ENCODE data around the gene IGSF21.

Gene IGSF21

DNA sequence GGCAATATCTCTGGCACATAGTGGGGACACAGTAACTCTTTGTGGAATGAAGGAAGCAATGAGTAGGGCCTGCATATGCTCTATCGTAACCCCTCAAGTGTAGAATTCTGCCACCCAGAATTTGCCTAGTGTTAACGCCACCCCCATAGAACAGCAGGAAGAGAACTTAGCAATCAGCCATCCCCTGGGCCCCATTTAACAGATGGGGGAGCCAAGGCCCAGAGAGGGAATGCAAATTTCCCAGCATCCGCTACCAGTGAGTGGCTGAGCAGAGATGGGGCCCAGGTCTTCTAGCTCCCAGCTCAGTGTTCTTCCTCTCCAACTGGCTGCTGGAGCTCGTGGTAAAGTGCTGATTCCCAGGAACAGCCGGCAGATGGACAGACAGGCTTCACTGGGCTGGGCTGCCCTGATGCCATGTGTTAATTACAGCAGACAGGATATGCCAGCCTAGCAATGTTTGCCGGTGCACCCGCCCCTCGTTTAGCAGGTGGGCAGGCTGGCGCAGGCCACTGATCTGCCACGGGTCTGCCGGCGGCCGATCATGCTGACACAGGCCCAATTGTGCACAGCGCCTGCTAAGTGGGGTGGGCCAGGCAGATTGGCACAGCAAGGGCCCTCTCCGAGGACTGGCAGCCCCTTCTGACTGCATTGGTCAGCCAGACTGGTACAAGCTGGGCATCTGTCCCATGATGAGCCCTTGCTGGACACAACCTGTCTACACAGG lies 171.9 kb downstream of the IGSF21 start:
- DNase-seq, result no peak

- no peak for DNase-seq
Observed at GRCh38 chr1:18280956-18281355, 173.4 kb downstream of the IGSF21 start.

GRCh38 chr1:18282851-18283600 lies 175.4 kb downstream of the IGSF21 start:
- no peak for DNase-seq

GRCh38 chr1:18283601-18284385 lies 176.2 kb downstream of the IGSF21 start:
- DNase-seq, result no peak

DNA sequence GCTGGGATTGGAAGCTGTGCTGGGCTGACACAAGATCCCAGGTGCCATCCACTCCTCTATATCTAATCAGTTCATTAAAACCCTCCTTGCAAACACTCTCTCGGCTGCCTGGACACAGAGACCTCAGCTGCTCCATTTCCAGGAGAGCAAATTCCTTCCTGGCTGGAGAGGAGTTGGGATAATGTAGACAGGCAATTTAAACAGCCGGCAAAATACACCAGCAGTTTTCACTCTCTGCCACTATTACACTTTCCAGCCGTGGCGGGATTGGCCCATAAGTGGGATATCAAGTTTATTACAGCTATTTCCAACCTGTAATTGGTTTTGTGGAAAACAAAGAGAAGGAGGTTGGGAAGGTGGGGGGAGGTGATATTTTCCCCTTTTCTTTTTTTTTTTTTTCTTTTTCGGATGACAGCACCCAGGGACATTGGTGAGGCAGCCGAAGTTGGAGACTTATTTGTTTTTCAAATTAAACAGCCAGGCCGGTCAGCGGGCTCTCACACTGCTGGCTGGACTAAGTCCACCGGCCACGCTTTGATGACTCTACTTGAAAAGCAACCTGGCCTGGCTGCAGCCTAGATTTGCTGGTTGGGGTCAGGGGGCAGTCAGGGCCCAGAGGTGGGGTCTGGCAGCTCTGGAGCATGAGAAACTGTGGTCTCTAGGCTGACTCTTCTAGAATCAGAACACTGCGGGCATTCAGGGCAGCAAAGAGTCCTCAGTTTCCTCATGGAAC lies 177.4 kb downstream of the IGSF21 start:
- DNase-seq, result no peak

DNA sequence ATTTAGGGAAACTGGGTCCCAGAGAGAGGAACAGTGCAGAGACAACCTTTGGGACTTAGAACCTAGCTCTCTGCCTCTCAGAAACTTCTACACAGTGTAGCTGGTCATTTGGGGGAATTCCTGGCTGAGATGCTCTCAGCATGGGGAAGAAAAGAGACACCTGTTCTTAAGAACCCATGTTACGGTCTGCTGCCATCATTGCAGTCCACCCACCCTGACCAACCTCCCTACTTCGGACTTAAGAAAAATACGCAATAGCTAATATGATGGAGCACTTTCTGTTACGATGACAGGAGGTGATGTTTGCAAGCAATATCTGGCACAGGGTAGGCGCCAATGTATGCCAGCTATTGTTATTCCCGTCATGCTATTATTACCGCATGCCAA lies 177.9 kb downstream of the IGSF21 start:
- DNase-seq, result no peak

GRCh38 chr1:18288722-18289121 lies 181.1 kb downstream of the IGSF21 start:
- DNase-seq, result no peak

DNA sequence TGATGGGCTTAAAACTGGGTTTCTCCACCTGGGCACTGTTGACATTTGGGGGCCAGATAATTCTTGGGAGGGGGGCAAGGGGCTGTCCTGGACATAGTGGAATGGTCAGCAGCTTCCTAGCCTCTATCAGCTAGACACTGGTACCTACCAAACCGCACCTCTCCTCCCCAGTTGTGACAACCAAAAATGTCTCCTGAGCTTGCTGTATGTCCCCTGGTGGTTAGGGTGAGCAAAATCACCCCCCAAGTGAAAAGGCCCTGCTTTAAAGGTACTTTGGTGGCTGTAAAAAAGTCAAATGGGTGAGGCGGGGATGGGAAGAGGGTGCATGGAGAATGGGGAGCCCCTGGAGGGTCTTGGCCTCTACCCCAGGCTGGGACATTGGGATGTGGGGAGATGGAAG lies 182.0 kb downstream of the IGSF21 start:
- DNase-seq, result no peak

- DNase-seq, result no peak
Observed at GRCh38 chr1:18290740-18291412, 183.3 kb downstream of the IGSF21 start.

- no peak for DNase-seq
Observed at GRCh38 chr1:18292531-18292930, 184.9 kb downstream of the IGSF21 start.

DNA sequence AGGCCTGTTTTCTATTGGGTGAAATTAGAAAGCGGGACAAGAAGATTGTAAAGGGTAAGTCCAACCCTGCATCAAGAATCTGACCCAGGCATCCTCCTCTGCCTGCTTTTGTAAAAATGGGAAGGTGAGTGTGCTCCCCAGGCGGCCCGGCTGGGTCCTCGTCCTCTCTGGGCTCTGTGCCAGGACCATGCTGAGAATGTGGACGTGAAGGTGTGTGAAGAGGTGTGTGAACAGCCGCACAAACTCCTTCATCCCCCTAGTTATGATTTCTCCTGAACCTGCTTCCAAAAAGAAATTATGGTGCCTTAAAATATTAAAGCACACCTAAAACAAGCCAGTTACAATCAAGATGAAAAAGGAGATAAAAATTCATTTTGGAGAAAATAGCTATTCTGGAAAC lies 185.7 kb downstream of the IGSF21 start:
- DNase-seq, result no peak

DNA sequence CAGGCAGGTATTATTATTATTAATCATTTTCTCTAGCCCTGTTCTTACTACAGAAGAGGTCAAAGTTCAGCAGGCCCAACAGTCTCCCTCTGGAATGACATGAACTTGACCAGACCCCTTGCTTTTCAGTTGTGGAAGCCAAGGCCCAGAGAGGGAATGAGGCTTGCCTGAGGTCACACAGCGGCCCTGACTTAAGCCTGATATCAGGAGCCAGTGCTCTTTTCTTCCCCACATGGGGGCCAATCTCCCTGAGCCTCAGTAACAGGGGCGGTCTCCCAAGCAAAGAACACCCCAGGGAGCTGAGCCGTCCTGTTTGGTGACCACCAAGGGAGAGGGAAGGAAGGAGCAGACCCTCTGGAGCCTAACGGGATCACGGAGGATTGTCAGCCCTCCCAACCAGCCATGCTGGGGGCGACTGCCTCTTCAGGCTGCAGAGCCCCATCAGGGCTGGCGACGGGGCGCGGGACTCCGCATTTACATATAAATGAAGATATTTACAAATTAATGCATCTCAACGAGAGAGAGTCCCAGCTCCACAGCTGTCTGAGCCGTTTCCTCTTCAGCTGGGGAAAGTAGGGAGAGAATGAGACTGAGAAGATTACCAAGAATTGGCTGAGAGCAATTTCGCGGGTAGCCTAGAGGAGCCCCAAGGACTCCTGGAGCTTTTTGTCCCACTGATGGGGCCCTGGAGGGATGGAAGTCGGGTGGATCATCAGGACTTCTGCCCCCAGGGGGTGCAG lies 187.0 kb downstream of the IGSF21 start:
- DNase-seq, result no peak

GRCh38 chr1:18297896-18298648 lies 190.5 kb downstream of the IGSF21 start:
- no peak for DNase-seq

- DNase-seq, result peak in 1 of 2 experiments; percentile 20
Observed at GRCh38 chr1:18299441-18300338, 192.1 kb downstream of the IGSF21 start.

- no peak for DNase-seq
Observed at GRCh38 chr1:18300376-18300775, 192.8 kb downstream of the IGSF21 start.

GRCh38 chr1:18302788-18303413 lies 195.3 kb downstream of the IGSF21 start:
- no peak for DNase-seq

GRCh38 chr1:18304151-18304869 lies 196.7 kb downstream of the IGSF21 start:
- DNase-seq, result no peak

DNA sequence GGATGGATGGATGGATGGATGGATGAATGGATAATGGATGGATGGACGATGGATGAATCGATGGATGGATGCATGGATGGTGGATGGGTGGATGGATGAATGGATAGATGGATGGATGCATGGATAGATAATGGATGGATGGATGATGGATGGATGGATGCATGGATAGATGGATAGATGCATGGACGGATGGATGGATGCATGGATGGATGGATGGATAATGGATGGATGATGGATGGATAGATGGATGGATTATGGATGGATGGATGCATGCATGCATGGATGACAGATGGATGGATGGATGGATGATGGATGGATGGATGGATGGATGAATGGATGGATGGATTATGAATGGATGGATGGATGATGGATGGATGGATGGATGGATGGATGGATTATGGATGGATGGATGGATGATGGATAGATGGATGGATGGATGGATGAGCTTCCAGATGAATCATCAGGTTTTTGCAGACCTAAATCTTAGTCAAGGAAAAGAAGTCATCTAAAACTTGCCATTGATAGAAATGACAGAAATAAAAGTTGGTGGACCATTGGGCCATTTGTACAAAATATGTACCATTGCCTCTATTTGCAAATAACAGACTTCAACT lies 197.7 kb downstream of the IGSF21 start:
- no peak for DNase-seq

All from SW 1271 (cell line).